Neural cell (in vitro differentiated cells): ENCODE measurements around the gene EMID1.

Source experiments
- CTCF ChIP-seq: fragments of 450-650 bp; IDR thresholded peaks from 2 replicates; pipeline ENCODE4 v1.5.1; 2014; ENCODE audit warnings: antibody characterized with exemption, mild to moderate bottlenecking, moderate library complexity; ENCODE audit not compliant: poor library complexity, severe bottlenecking
- EP300 ChIP-seq: fragments of 450-650 bp; conservative IDR thresholded peaks from 2 replicates; pipeline ENCODE4 v1.6.1; 2014; ENCODE audit warnings: antibody characterized with exemption, mild to moderate bottlenecking, moderate library complexity; ENCODE audit not compliant: poor library complexity, severe bottlenecking
- EZH2 ChIP-seq: fragments of 200-600, 300-800 bp; shearing (Covaris generic), sonication (generic); IDR thresholded peaks from 2 replicates; pipeline ENCODE4 v1.6.1; 2014; ENCODE audit warnings: antibody characterized with exemption, low read length, borderline replicate concordance, mild to moderate bottlenecking; ENCODE audit not compliant: insufficient read depth, poor library complexity, severe bottlenecking
- MXI1 ChIP-seq: fragments of 450-650 bp; conservative IDR thresholded peaks from 2 replicates; pipeline ENCODE4 v1.6.1; 2014; ENCODE audit warnings: antibody characterized with exemption, mild to moderate bottlenecking; ENCODE audit not compliant: poor library complexity, severe bottlenecking
- POLR2AphosphoS5 ChIP-seq: IDR thresholded peaks from 2 replicates; pipeline ENCODE4 v1.6.1; 2012
- RAD21 ChIP-seq: fragments of 450-650 bp; conservative IDR thresholded peaks from 2 replicates; pipeline ENCODE4 v1.6.1; 2014; ENCODE audit warnings: antibody characterized with exemption, mild to moderate bottlenecking, moderate library complexity
- TAF1 ChIP-seq: IDR thresholded peaks from 2 replicates; pipeline ENCODE4 v1.6.1; 2012; ENCODE audit warnings: low read depth
- TF ChIP-seq, protein P1 (sequence below): IDR thresholded peaks from 2 replicates; pipeline ENCODE4 v1.6.1; 2012; ENCODE audit warnings: borderline replicate concordance

DNA sequence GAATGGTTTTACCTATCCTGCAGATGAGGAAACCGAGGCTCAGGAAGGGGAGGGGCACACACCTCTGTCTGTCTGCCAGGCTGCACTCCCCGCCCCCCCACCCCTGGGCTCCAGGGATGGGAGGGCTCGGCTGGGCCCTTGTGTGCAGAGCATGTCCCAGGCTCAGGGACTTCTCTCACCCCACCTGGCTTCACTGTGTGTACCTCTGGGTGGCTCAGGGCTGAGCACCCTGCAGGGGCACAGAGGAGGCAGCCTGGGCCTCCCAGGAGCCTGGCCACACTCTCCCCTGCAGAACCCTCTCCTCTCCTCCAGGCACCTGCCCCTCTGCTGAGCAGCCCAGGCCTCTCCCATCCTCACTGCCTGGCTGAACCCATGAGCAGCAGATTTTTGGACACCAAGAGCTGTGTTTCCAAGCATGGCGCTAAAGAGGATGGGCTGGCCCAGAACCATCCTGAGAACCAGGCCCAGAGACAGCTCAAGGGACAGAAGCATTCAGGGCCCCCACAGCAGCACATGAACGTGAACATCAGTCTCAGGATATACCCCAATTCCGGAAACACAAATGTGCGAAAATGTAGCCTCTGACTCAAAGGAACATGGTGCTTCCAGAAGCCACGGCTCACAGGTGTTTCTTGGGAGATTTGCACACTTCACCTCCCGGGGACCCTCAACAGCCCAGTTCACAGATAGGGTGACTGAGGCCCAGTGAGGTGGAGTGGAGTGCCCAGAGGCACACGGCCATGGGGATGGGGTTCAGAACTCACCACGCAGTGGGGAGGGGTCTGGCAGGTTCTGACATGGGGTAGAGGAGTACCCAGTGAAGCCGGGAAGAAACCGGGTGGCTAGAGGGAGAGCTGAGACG, 10.5 kb downstream of the EMID1 start:
- no peak for TF ChIP-seq CTCF
- no peak for TF ChIP-seq POLR2AphosphoS5
- TF ChIP-seq RAD21: no peak
- TF ChIP-seq EZH2: no peak
- TF ChIP-seq, protein P1, sequence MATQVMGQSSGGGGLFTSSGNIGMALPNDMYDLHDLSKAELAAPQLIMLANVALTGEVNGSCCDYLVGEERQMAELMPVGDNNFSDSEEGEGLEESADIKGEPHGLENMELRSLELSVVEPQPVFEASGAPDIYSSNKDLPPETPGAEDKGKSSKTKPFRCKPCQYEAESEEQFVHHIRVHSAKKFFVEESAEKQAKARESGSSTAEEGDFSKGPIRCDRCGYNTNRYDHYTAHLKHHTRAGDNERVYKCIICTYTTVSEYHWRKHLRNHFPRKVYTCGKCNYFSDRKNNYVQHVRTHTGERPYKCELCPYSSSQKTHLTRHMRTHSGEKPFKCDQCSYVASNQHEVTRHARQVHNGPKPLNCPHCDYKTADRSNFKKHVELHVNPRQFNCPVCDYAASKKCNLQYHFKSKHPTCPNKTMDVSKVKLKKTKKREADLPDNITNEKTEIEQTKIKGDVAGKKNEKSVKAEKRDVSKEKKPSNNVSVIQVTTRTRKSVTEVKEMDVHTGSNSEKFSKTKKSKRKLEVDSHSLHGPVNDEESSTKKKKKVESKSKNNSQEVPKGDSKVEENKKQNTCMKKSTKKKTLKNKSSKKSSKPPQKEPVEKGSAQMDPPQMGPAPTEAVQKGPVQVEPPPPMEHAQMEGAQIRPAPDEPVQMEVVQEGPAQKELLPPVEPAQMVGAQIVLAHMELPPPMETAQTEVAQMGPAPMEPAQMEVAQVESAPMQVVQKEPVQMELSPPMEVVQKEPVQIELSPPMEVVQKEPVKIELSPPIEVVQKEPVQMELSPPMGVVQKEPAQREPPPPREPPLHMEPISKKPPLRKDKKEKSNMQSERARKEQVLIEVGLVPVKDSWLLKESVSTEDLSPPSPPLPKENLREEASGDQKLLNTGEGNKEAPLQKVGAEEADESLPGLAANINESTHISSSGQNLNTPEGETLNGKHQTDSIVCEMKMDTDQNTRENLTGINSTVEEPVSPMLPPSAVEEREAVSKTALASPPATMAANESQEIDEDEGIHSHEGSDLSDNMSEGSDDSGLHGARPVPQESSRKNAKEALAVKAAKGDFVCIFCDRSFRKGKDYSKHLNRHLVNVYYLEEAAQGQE: no peak
- TF ChIP-seq TAF1: no peak
- TF ChIP-seq MXI1: no peak
- no peak for TF ChIP-seq EP300
